ENCODE results near the gene STPG1.

Gene STPG1

DNA sequence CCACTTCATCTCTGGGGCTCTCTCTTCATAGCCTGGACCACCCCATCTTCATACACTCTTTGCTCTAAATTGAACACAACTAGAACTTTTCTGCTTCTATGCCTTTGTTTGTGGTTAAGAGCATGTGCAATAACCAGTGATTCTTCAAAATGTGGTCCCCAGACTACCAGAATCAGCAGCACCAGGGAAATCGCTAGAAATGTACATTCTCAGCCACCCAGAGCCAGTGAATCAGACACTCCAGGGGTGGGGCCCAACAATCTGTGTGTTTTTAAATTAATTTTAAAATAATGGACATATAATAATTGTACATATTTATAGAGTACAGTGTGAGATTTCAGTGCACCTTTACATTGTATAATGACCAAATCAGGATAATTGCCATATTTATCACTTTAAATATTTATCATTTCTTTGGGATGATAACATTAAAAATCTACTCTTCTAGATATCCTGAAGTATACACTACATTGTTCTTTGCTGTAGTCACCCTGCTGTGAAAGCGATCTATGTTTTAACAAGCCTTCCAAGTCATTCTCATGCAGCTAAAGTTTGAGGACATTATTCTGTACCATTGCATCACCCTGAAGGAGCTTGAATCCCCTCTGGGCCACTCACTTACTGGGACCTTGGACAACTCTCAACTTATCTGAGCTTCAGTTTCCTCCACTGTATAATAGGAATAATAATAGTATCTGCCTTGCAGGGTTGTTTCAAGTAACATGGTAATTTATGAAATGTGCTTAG, 83.6 kb downstream of the STPG1 start:
- Mint-ChIP-seq H3K27ac (no peak overlapping the region), H3K9me3 (no peaks in the 10 kb centered on the region), H3K4me1 (peaks cover 33% of the 10 kb centered on the region), H3K4me3 (no peak overlapping the region), H3K36me3 (ENCODE audit: low read depth) (no peaks in the 10 kb centered on the region), H3K27me3 (ENCODE audit: low read depth, poor library complexity) (peaks cover 26% of the 10 kb centered on the region)
- TF ChIP-seq, protein P1, sequence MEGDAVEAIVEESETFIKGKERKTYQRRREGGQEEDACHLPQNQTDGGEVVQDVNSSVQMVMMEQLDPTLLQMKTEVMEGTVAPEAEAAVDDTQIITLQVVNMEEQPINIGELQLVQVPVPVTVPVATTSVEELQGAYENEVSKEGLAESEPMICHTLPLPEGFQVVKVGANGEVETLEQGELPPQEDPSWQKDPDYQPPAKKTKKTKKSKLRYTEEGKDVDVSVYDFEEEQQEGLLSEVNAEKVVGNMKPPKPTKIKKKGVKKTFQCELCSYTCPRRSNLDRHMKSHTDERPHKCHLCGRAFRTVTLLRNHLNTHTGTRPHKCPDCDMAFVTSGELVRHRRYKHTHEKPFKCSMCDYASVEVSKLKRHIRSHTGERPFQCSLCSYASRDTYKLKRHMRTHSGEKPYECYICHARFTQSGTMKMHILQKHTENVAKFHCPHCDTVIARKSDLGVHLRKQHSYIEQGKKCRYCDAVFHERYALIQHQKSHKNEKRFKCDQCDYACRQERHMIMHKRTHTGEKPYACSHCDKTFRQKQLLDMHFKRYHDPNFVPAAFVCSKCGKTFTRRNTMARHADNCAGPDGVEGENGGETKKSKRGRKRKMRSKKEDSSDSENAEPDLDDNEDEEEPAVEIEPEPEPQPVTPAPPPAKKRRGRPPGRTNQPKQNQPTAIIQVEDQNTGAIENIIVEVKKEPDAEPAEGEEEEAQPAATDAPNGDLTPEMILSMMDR (IDR thresholded peaks at IDR 0.05) = no peak
- DNase-seq = no peak

DNA sequence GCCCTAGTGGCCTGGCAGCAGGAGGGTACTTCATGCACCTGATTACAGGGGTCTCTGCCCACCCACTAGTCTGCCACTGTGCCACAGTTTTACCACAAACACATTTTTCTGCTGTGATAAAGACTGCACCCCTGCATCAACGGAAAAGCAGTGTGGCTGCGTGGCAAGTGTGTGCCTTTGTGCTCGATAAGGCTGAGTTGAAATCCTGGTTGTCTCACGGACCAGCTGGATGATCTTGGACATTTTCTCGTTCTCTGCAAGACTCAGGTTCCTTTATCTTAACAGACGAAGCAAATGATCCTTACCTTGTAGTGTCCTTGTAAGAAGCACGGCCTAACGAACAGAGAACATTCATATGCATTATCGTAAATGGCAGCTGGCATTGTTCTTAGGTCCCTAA, 84.3 kb downstream of the STPG1 start:
- TF ChIP-seq, protein P1 (IDR thresholded peaks at IDR 0.05) = no peak
- Mint-ChIP-seq H3K27ac (no peak overlapping the region), H3K9me3 (no peaks in the 10 kb centered on the region), H3K27me3 (ENCODE audit: low read depth, poor library complexity) (peaks cover 31% of the 10 kb centered on the region), H3K4me1 (peaks cover 27% of the 10 kb centered on the region), H3K36me3 (ENCODE audit: low read depth) (no peaks in the 10 kb centered on the region), H3K4me3 (no peak overlapping the region)
- no peak for DNase-seq

DNA sequence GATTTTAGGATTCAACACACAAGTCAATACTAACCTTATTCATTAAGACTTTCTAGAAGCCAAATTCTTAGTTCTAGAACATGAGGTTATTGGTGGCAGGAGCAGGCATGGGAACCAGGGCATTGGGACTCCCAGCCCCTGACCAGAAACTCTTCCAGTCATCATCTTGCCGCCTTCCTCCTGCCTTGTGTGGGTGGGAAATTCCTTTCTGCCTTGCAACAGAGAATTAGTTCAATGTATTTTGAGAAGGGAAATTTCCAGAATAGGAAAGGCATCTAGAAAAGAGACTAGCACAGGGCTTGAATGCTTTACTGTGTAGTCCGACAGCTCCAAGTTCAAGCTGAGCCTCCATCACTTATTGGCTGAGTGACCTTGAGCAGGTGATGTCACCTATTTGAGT, 85.7 kb downstream of the STPG1 start:
- TF ChIP-seq, protein P1 (IDR thresholded peaks at IDR 0.05) = no peak
- Mint-ChIP-seq H3K27me3 (ENCODE audit: low read depth, poor library complexity) (peaks cover 42% of the 10 kb centered on the region), H3K27ac (no peak overlapping the region), H3K9me3 (no peaks in the 10 kb centered on the region), H3K4me3 (no peak overlapping the region), H3K4me1 (peaks cover 24% of the 10 kb centered on the region), H3K36me3 (ENCODE audit: low read depth) (no peaks in the 10 kb centered on the region)
- DNase-seq = no peak

DNA sequence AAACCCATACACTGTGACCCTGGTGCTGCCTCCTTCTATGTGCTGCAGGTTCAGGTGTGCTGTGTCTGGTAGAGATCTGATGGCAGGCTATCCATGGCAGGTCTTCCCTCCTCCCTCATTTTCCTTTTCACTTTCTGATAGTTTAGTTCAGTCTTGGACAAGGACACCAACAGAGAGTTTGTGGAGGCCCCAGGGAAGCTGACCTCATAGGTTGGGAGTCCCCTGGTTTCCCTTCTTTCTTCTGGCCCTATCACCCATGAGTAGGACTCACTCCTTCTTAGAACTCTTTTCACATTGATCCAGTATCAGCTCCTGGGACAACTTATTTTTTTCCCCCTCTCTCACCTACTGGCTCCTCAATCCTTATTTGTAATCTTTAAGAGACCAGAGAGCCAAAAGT, 86.1 kb downstream of the STPG1 start:
- TF ChIP-seq, protein P1 (IDR thresholded peaks at IDR 0.05) = no peak
- Mint-ChIP-seq H3K27ac (no peak overlapping the region), H3K9me3 (no peaks in the 10 kb centered on the region), H3K4me1 (peaks cover 28% of the 10 kb centered on the region), H3K4me3 (no peak overlapping the region), H3K27me3 (ENCODE audit: low read depth, poor library complexity) (peaks cover 44% of the 10 kb centered on the region), H3K36me3 (ENCODE audit: low read depth) (no peaks in the 10 kb centered on the region)
- no peak for DNase-seq

DNA sequence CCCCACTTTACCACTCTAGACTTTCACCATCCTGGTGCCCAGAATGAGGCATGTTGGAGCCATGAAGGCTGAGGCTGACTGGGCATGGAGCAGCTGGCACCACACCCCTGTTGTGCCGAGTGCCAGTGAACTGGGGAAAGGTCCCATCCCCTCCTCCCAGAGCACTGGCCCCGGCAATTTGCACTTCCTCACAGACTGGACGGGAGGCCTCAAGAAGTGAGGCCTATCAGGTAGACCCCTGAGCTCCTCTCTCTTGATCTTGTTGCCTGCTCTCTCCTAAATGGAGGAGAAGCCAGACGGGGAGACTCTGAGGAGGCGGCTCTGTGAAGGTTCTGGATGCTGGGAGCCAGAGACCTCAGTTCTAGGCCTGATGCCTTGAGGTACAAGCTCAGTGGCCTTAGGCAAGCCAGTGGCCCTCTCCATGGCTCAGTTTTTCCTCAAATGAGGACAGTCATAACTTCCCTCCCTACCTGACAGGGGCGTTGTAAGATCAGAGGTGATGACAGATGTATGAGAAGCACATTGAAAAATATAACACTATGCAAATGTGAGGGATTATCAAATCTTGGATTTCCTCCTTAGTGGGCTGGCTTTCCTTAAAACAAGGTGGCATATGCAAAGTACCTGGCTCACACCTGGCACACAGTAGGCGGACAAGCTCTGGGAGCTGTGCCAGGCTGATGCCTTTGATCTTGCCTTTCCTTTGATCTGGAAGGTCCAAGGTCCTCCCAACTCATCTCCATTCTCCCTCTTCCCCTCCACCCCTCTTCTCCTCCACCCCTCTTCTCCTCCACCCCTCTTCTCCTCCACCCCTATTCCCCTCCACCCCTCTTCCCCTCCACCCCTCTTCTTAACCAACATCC, 87.8 kb downstream of the STPG1 start:
- Mint-ChIP-seq H3K4me1 (peaks cover 41% of the 10 kb centered on the region), H3K27ac (no peak overlapping the region), H3K27me3 (ENCODE audit: low read depth, poor library complexity) (peaks cover 56% of the 10 kb centered on the region), H3K4me3 (no peak overlapping the region), H3K9me3 (no peaks in the 10 kb centered on the region), H3K36me3 (ENCODE audit: low read depth) (no peaks in the 10 kb centered on the region)
- TF ChIP-seq, protein P1 (IDR thresholded peaks at IDR 0.05) = no peak
- DNase-seq = no peak
